C4-2B (cell line): Measurements from ENCODE around the gene ZGPAT.

Experiments
- H3K27ac ChIP-seq: fragments of 450-650 bp; 2 replicates; pipeline ENCODE4 v1.5.1; 2017
- CTCF ChIP-seq: fragments of 450-650 bp; conservative IDR thresholded peaks from 2 replicates; pipeline ENCODE4 v1.5.1; 2017; ENCODE audit warnings: mild to moderate bottlenecking
- ZFX ChIP-seq: fragments of 450-650 bp; IDR thresholded peaks from 2 replicates; pipeline ENCODE4 v1.6.1; 2017

ZGPAT gene

GRCh38 chr20:63749597-63750508, 42.0 kb downstream of the ZGPAT start:
- TF ChIP-seq ZFX (no peak), CTCF (no peak)
- no peak overlapping the region for H3K27ac ChIP-seq

- H3K27ac ChIP-seq, result no peak overlapping the region
- TF ChIP-seq ZFX (no peak), CTCF (no peak)
Measured at GRCh38 chr20:63750807-63751470, 43.1 kb downstream of the ZGPAT start.

DNA sequence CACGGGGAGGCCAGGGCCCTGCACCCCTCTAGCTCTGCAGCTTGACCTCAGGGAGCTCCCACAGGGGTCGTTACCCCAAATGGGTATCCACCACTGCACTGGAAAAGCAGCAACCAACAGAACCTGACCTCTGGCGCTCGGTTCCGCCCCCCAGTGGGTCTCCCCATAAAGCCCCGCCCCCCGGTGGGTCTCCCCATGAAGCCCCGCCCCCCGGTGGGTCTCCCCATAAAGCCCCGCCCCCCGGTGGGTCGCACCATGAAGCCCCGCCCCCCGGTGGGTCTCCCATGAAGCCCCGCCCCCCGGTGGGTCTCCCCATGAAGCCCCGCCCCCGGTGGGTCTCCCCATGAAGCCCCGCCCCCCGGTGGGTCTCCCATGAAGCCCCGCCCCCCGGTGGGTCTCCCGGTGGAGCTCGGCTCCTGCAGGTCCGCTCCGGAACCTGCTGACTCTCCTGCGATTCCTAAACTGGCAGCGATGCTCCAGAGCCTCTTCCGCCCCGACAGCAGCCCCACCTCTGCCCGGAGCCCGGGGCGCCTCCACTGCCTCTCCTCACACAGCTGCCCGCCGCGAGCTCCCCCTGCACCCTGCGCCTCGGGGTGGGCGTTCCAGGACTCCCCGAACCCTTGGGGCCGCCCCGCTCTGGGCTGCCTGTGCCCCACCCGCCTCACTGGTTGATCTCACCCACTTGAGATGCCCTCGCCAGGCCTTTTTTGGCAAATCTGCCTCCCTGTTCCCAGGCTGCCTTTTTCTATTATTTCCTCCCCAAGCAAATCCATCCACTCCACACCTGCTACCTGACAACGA, 43.8 kb downstream of the ZGPAT start:
- no peak overlapping the region for H3K27ac ChIP-seq
- TF ChIP-seq CTCF (no peak), ZFX (no peak)

GRCh38 chr20:63752411-63753101, 44.7 kb downstream of the ZGPAT start:
- H3K27ac ChIP-seq, result no peak overlapping the region
- no peak for TF ChIP-seq ZFX
- TF ChIP-seq CTCF, result no peak

DNA sequence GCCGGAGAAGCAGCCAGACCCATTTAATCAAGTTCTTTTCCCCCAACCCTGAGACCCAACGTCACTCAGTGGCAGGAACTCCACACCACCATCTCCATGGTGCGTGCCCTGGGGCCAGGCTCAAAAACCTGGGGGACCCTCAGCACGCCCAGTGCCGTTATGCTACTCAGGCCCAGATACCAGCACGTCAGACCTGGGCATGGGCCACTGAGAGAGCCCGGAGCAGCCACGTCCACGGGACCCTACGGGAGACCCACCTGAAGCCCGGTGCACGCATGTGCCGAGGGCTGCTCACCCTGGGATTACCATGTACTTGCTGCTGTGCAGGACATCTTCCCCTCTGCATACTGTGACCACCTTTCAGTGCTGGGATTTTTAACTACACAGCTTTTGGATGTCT, 45.5 kb downstream of the ZGPAT start:
- no peak for TF ChIP-seq ZFX
- TF ChIP-seq CTCF, result no peak
- no peak overlapping the region for H3K27ac ChIP-seq

DNA sequence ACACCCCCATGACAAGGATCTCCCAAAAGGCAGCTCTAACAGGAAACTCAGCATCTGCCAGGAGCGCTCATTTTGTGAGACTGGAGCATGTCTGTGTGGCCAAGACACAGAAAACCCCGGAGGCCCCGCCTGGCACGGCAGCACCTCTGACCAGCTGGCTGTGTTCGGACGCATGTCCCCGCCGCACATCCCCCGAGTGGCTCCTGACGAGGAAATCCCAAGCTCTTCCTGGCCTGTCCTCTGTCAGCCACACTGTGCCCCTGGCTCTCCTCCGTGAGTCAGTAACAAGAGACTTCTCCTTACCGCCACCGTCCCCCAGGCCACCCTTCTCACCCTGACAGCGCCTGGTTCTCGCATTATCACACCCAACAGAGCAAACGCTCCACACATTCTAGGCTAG, 46.2 kb downstream of the ZGPAT start:
- no peak overlapping the region for H3K27ac ChIP-seq
- TF ChIP-seq ZFX (no peak), CTCF (no peak)
